A549 (cell line): ENCODE results near the gene UBE2H. TPM values are rescaled to one million over a fixed set of nuclear protein-coding genes. Genes with fewer than 3 reads are reported as not detected.
A peak's percentile ranks its signal among the peaks of the same experiment; 100 is the strongest.

ENCODE experiments used
- ATAC-seq, 2 experiments: fragments of 200-7000 bp in 1 of 2; fragments of >200 bp in 1 of 2; cut with Nextera tagmentation in 1 of 2; cut with Tn5 transposase in 1 of 2; 3 replicates each; pipeline versions ENCODE4 v1.8.0 to v1.9.1; 2018 to 2020; ENCODE audit warnings: mild to moderate bottlenecking in 1 of 2, moderate library complexity in 1 of 2
- CTCF ChIA-PET: fragments of 300-600 bp; sonication (Branson Sonifier 250); formaldehyde crosslinking; extraction: SDS; loops from one replicate; lab custom pipeline; 2021; ENCODE audit warnings: antibody characterized with exemption, inconsistent platforms; lab: Yijun Ruan, JAX
- POLR2A ChIA-PET: fragments of 350-600 bp; formaldehyde crosslinking; extraction: SDS; loops from one replicate; lab custom pipeline; 2021; ENCODE audit warnings: antibody characterized with exemption, inconsistent platforms; lab: Yijun Ruan, JAX
- DNase-seq, 2 experiments: peaks; one replicate each; pipeline versions ENCODE4 v3.0.0 to v3.0.0-alpha.2; 2011 to 2016; ENCODE audit warnings: low read depth in 1 of 2, low spot score in 1 of 2
- FAIRE-seq: peaks from 2 replicates; lab custom pipeline; 2011; peaks lifted over from hg19 to GRCh38; lab: Jason Lieb, UNC
- H3K27ac ChIP-seq, 2 experiments: fragments of >200 bp; sonication (Bioruptor Twin); formaldehyde crosslinking; 3 replicates each; pipeline ENCODE4 v1.5.1; 2016 to 2017
- H3K4me1 ChIP-seq: fragments of >200 bp; sonication (Bioruptor Twin); formaldehyde crosslinking; 3 replicates; pipeline ENCODE4 v1.6.1; 2016
- H3K4me2 ChIP-seq: fragments of >200 bp; sonication (Bioruptor Twin); formaldehyde crosslinking; 3 replicates; pipeline ENCODE4 v1.6.1; 2016
- H3K4me3 ChIP-seq: fragments of >200 bp; sonication (Bioruptor Twin); formaldehyde crosslinking; 3 replicates; pipeline ENCODE4 v1.5.1; 2016
- H3K9me3 ChIP-seq: fragments of >200 bp; sonication (Bioruptor Twin); formaldehyde crosslinking; 3 replicates; pipeline ENCODE4 v1.6.1; 2016
- BHLHE40 ChIP-seq: IDR thresholded peaks from 2 replicates; pipeline ENCODE4 v1.6.1; 2012; ENCODE audit warnings: low read depth, low read length, inconsistent platforms
- CBX2 ChIP-seq: fragments of 200-600 bp; sonication (generic); IDR thresholded peaks from 2 replicates; pipeline ENCODE4 v1.6.1; 2016; ENCODE audit warnings: low read depth, mild to moderate bottlenecking, borderline replicate concordance
- CBX8 ChIP-seq: fragments of 200-600 bp; sonication (generic); IDR thresholded peaks from 2 replicates; pipeline ENCODE4 v1.6.1; 2016
- CTCF ChIP-seq: fragments of >200 bp; sonication (Bioruptor Twin); formaldehyde crosslinking; IDR thresholded peaks from 3 replicates; pipeline ENCODE4 v1.5.1; 2016
- E2F6 ChIP-seq: IDR thresholded peaks from 2 replicates; pipeline ENCODE4 v1.6.1; 2012; ENCODE audit warnings: low read depth, borderline replicate concordance
- FOSL2 ChIP-seq, 2 experiments: fragments of 450-650 bp in 1 of 2; fragments of >200 bp in 1 of 2; sonication (Bioruptor Twin) in 1 of 2; formaldehyde crosslinking; IDR thresholded peaks; 2 replicates each; pipeline versions ENCODE4 v1.5.0 to v1.6.1; 2016 to 2020; ENCODE audit warnings: mild to moderate bottlenecking in 1 of 2, moderate library complexity in 1 of 2
- FOXS1 ChIP-seq: fragments of 250-450 bp; sonication (Bioruptor Pico); IDR thresholded peaks from 2 replicates; pipeline ENCODE4 v1.5.0; 2020; ENCODE audit warnings: mild to moderate bottlenecking, moderate library complexity
- GATA3 ChIP-seq: IDR thresholded peaks from 2 replicates; pipeline ENCODE4 v1.6.1; 2012; ENCODE audit warnings: borderline replicate concordance
- HEYL ChIP-seq: fragments of 250-450 bp; sonication (Bioruptor Pico); IDR thresholded peaks from 2 replicates; pipeline ENCODE4 v1.8.0; 2021; ENCODE audit warnings: mild to moderate bottlenecking, moderate library complexity
- HOXB5 ChIP-seq: fragments of 250-450 bp; sonication (Bioruptor Pico); IDR thresholded peaks from 2 replicates; pipeline ENCODE4 v1.5.0; 2020; ENCODE audit warnings: mild to moderate bottlenecking, moderate library complexity
- JUNB ChIP-seq: fragments of >200 bp; sonication (Bioruptor Twin); formaldehyde crosslinking; IDR thresholded peaks from 2 replicates; pipeline ENCODE4 v1.6.1; 2016
- KDM1A ChIP-seq: fragments of 200-600 bp; sonication (generic); IDR thresholded peaks from 2 replicates; pipeline ENCODE4 v1.6.1; 2016; ENCODE audit warnings: low read depth, mild to moderate bottlenecking
- MAX ChIP-seq: IDR thresholded peaks from 2 replicates; pipeline ENCODE4 v1.6.1; 2012
- NFE2L2 ChIP-seq: fragments of 150-350 bp; conservative IDR thresholded peaks from 2 replicates; pipeline ENCODE4 v1.6.1; 2014; ENCODE audit warnings: low read length
- NR3C1 ChIP-seq: fragments of >200 bp; sonication (Bioruptor Twin); formaldehyde crosslinking; IDR thresholded peaks from 3 replicates; pipeline ENCODE4 v1.6.1; 2017
- POLR2AphosphoS2 ChIP-seq: conservative IDR thresholded peaks from 2 replicates; pipeline ENCODE4 v1.6.1; 2012; ENCODE audit warnings: low read length, improper control_type of control experiment, inconsistent platforms
- RARB ChIP-seq: fragments of 250-450 bp; sonication (Bioruptor Pico); IDR thresholded peaks from 2 replicates; pipeline ENCODE4 v1.8.0; 2021; ENCODE audit warnings: mild to moderate bottlenecking, moderate library complexity
- SMC3 ChIP-seq: fragments of >200 bp; sonication (Bioruptor Twin); formaldehyde crosslinking; IDR thresholded peaks from 3 replicates; pipeline ENCODE4 v1.6.1; 2018; ENCODE audit warnings: inconsistent platforms
- ZNF302 ChIP-seq: fragments of 250-450 bp; sonication (Bioruptor Pico); IDR thresholded peaks from 2 replicates; pipeline ENCODE4 v1.9.0; 2021; ENCODE audit warnings: inconsistent platforms, mild to moderate bottlenecking, moderate library complexity
- ZSCAN20 ChIP-seq: fragments of 250-450 bp; sonication (Bioruptor Pico); IDR thresholded peaks from 2 replicates; pipeline ENCODE4 v1.8.0; 2022; ENCODE audit warnings: mild to moderate bottlenecking, moderate library complexity
- WGBS: methylation state at CpG from one replicate; pipeline ENCODE4 v1.1.6; 2017; ENCODE audit errors: missing lambda C conversion rate; 5-methylcytosine and 5-hydroxymethylcytosine counted together
- polyA plus RNA-seq, 4 experiments: library from polyadenylated mRNA; depleted of rRNA in 3 of 4; stranded (reverse); fragments of >200 nt; fragmentation: RNase III in 1 of 4; extraction: RNeasy Plus Mini Kit Qiagen cat#74134 plus additional on column Dnase treatment in 1 of 4; gene quantifications; 2 replicates in 3 of 4; 3 replicates in 1 of 4; pipeline ENCODE4 v1.2.3, GENCODE V29; 2011 to 2017
- TF ChIP-seq, protein P1 (sequence below): fragments of 250-450 bp; sonication (Bioruptor Pico); IDR thresholded peaks from 2 replicates; pipeline ENCODE4 v1.5.0; 2021; ENCODE audit warnings: mild to moderate bottlenecking, moderate library complexity, borderline replicate concordance
- TF ChIP-seq, protein P2 (sequence below): fragments of 450-650 bp; IDR thresholded peaks from 2 replicates; pipeline ENCODE4 v1.6.1; 2014; ENCODE audit warnings: antibody characterized with exemption

UBE2H gene
- polyA plus RNA-seq, 2 of the 4 experiments (the other 2 are of a cell fraction): 73.5 to 99.2 TPM

DNA sequence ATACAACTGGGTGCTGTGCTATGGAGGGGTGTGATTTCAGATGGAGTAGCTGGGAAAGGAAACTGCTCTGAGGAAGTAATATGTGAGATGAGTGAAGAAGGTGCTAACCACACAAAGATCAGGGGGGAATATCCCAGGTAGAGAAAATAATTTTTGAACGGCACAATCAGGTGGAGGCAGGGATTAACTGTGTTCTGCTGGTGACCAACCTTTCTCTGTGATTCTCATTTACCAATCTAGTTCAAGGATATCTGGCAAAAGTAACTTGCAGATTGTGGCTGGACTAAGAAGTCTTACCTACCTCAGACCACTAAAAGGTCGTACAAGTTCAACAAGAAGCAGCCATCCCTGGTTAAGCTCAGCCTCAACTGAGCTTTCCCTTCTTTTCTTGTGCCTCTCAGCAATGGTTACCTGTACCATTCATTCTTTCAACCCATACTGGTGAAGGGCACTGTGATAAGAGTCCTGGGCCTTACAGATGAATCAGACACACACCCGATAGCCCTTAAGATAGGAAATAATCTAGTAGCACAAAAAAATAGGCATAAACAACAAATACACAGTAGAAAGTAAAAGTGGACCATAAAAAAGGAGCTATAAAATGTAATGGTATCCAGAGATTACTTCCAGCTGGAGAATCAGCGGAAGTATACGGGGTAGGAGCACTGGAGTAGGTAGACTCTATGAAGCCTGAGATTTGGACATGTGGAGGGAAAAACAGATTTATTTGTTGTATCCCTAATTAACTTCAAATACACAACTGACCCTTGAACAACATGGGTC lies 96.6 kb downstream of the UBE2H start:
- no peak for ATAC-seq
- Histone ChIP-seq H3K4me3 (no peak overlapping the region), H3K27ac (peak overlapping the region; percentile 16 to 26; a peak in 4 of 6 replicates), H3K4me2 (no peak overlapping the region), H3K4me1 (peaks cover 47% of the 10 kb centered on the region), H3K9me3 (no peaks in the 10 kb centered on the region)
- POLR2A ChIA-PET: no interaction called here
- 93% methylated on average over 5 of the region's 5 CpGs for WGBS
- TF ChIP-seq GATA3 (no peak), MAX (no peak), FOSL2 (IDR thresholded peaks at IDR 0.05) (no peak), FOSL2 (CRISPR knock-in tag; IDR thresholded peaks at IDR 0.05) (no peak), HEYL (CRISPR knock-in tag) (no peak)
- TF ChIP-seq, protein P1, sequence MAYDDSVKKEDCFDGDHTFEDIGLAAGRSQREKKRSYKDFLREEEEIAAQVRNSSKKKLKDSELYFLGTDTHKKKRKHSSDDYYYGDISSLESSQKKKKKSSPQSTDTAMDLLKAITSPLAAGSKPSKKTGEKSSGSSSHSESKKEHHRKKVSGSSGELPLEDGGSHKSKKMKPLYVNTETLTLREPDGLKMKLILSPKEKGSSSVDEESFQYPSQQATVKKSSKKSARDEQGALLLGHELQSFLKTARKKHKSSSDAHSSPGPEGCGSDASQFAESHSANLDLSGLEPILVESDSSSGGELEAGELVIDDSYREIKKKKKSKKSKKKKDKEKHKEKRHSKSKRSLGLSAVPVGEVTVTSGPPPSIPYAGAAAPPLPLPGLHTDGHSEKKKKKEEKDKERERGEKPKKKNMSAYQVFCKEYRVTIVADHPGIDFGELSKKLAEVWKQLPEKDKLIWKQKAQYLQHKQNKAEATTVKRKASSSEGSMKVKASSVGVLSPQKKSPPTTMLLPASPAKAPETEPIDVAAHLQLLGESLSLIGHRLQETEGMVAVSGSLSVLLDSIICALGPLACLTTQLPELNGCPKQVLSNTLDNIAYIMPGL (CRISPR knock-in tag): no peak
- FAIRE-seq: no peak
- CTCF ChIA-PET: interaction anchor here (0.8 to 2.2 kb wide), 7 partner anchors 9 to 637 kb away, joined by 3 to 6 read pairs (median 3); no protein-coding TSS in a partner anchor
- DNase-seq: no peak

GRCh38 chr7:129855234-129855673 lies 97.5 kb downstream of the UBE2H start:
- WGBS: 89% methylated on average over 6 of the region's 6 CpGs
- H3K4me1 ChIP-seq: peaks cover 51% of the 10 kb centered on the region
- TF ChIP-seq, protein P1 (CRISPR knock-in tag): no peak
- no peak for TF ChIP-seq NFE2L2
- no peak for TF ChIP-seq CTCF
- no peak for TF ChIP-seq RARB (CRISPR knock-in tag)
- no peak for TF ChIP-seq HOXB5 (CRISPR knock-in tag)
- no peak for TF ChIP-seq FOXS1 (CRISPR knock-in tag)
- TF ChIP-seq JUNB: no peak
- no peak for TF ChIP-seq ZSCAN20 (CRISPR knock-in tag)
- no peak for TF ChIP-seq SMC3
- TF ChIP-seq CBX2: no peak
- TF ChIP-seq CBX8: no peak
- no peak for TF ChIP-seq E2F6
- TF ChIP-seq MAX: no peak
- no peak for TF ChIP-seq ZNF302 (CRISPR knock-in tag)
- TF ChIP-seq BHLHE40: no peak
- TF ChIP-seq, protein P2, sequence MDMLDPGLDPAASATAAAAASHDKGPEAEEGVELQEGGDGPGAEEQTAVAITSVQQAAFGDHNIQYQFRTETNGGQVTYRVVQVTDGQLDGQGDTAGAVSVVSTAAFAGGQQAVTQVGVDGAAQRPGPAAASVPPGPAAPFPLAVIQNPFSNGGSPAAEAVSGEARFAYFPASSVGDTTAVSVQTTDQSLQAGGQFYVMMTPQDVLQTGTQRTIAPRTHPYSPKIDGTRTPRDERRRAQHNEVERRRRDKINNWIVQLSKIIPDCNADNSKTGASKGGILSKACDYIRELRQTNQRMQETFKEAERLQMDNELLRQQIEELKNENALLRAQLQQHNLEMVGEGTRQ: no peak
- TF ChIP-seq NR3C1: no peak
- TF ChIP-seq KDM1A: no peak
- TF ChIP-seq POLR2AphosphoS2: no peak
- POLR2A ChIA-PET: no interaction called here
- peak; percentile 61 for FAIRE-seq
- H3K27ac ChIP-seq: peak overlapping the region; percentile 16 to 48; a peak in 4 of 6 replicates
- no peak for ATAC-seq
- H3K4me3 ChIP-seq: no peak overlapping the region
- CTCF ChIA-PET: interaction anchor here (1.3 to 2.2 kb wide), 2 partner anchors 10 to 19 kb away, joined by 3 to 6 read pairs; no protein-coding TSS in a partner anchor
- peak overlapping the region; percentile 68; the same call in 2 of the 3 replicates for H3K4me2 ChIP-seq
- no peaks in the 10 kb centered on the region for H3K9me3 ChIP-seq
- DNase-seq: no peak
